ENCODE results near the gene FAM221B.

The FAM221B gene

GRCh38 chr9:35867538-35867937 is 39.0 kb upstream of the FAM221B start:
- no peak for TF ChIP-seq CTCF (IDR thresholded peaks at IDR 0.05; ENCODE audit: borderline replicate concordance, insufficient read depth, low read depth, low read length)
- H3K4me3 ChIP-seq (ENCODE audit: low read depth, low read length) = no peak overlapping the region

GRCh38 chr9:35864695-35865255 is 36.2 kb upstream of the FAM221B start:
- no peak for TF ChIP-seq CTCF (IDR thresholded peaks at IDR 0.05; ENCODE audit: borderline replicate concordance, insufficient read depth, low read depth, low read length)
- H3K4me3 ChIP-seq (ENCODE audit: low read depth, low read length) = no peak overlapping the region

- H3K4me3 ChIP-seq (ENCODE audit: low read depth, low read length) = no peak overlapping the region
- no peak for TF ChIP-seq CTCF (IDR thresholded peaks at IDR 0.05; ENCODE audit: borderline replicate concordance, insufficient read depth, low read depth, low read length)
Observed at GRCh38 chr9:35863583-35863982, 35.1 kb upstream of the FAM221B start.

GRCh38 chr9:35862328-35862727 is 33.8 kb upstream of the FAM221B start:
- H3K4me3 ChIP-seq (ENCODE audit: low read depth, low read length) = no peak overlapping the region
- no peak for TF ChIP-seq CTCF (IDR thresholded peaks at IDR 0.05; ENCODE audit: borderline replicate concordance, insufficient read depth, low read depth, low read length)

- H3K4me3 ChIP-seq (ENCODE audit: low read depth, low read length) = no peak overlapping the region
- TF ChIP-seq CTCF (IDR thresholded peaks at IDR 0.05; ENCODE audit: borderline replicate concordance, insufficient read depth, low read depth, low read length) = no peak
Observed at GRCh38 chr9:35861161-35861897, 32.8 kb upstream of the FAM221B start.

- TF ChIP-seq CTCF (IDR thresholded peaks at IDR 0.05; ENCODE audit: borderline replicate concordance, insufficient read depth, low read depth, low read length) = no peak
- no peak overlapping the region for H3K4me3 ChIP-seq (ENCODE audit: low read depth, low read length)
Observed at GRCh38 chr9:35859990-35860339, 31.4 kb upstream of the FAM221B start.

GRCh38 chr9:35859310-35859989 is 30.9 kb upstream of the FAM221B start:
- H3K4me3 ChIP-seq (ENCODE audit: low read depth, low read length) = no peak overlapping the region
- 0 out of 2 replicates have a peak, but pooled peaks have one; percentile 1 for TF ChIP-seq CTCF (IDR thresholded peaks at IDR 0.05; ENCODE audit: borderline replicate concordance, insufficient read depth, low read depth, low read length)

Measured in GM12875 (cell line).